ENCODE measurements around the gene PLAAT3. TPM values are rescaled to one million over a fixed set of nuclear protein-coding genes. Genes with fewer than 3 reads are reported as not detected.
"Not testable (repeated sequence)": the region's sequence is repeated elsewhere in the genome, so short reads cannot be mapped to it uniquely, and the experiment has no call there.

The PLAAT3 gene
- total RNA-seq, 1 experiment from 2014 or later = 0.69 TPM

DNA sequence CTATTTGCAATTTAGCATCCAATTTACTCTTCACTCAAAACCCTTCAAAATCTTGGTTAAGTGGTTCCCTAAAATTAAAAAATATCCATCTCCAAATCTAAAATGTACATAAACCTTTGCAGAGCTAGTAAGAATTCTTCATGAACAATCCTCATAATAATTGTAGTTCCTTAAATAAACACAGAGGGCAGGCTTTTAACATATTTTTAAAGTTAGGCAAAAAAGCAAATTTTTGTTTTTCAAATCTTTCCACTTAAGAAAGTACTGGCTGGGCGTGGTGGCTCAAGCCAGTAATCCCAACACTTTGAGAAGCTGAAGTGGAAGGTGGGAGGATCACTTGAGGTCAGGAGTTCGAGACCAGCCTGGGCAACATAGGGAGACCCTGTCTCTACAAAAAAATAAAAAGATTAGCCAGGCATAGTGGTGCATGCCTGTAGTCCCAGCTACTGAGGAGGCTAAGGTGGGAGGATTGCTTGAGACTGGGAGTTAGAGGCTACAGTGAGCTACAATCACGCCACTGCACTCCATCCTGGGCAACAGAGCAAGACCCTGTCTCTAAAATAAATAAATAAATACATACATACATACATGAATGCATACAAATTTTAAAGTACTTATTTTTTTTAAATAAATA is 25.1 kb upstream of the PLAAT3 start:
- Histone ChIP-seq H3K27ac (ENCODE audit: low read depth, low read length, poor library complexity, severe bottlenecking) (no peak overlapping the region), H3K36me3 (ENCODE audit: insufficient read depth, low read length, poor library complexity, severe bottlenecking) (peaks cover 57% of the 10 kb centered on the region), H3K9me3 (ENCODE audit: low read depth, low read length, poor library complexity, severe bottlenecking) (no peaks in the 10 kb centered on the region), H3K4me1 (ENCODE audit: insufficient read depth, low read length, poor library complexity, severe bottlenecking) (no peaks in the 10 kb centered on the region), H3K27me3 (replicated peaks; ENCODE audit: insufficient read depth, low read depth, low read length, poor library complexity) (no peaks in the 10 kb centered on the region), H3K4me3 (ENCODE audit: low read depth, low read length, poor library complexity, severe bottlenecking) (no peak overlapping the region)
- peak; percentile 48 for DNase-seq (ENCODE audit: low spot score)
- TF ChIP-seq, protein P1, sequence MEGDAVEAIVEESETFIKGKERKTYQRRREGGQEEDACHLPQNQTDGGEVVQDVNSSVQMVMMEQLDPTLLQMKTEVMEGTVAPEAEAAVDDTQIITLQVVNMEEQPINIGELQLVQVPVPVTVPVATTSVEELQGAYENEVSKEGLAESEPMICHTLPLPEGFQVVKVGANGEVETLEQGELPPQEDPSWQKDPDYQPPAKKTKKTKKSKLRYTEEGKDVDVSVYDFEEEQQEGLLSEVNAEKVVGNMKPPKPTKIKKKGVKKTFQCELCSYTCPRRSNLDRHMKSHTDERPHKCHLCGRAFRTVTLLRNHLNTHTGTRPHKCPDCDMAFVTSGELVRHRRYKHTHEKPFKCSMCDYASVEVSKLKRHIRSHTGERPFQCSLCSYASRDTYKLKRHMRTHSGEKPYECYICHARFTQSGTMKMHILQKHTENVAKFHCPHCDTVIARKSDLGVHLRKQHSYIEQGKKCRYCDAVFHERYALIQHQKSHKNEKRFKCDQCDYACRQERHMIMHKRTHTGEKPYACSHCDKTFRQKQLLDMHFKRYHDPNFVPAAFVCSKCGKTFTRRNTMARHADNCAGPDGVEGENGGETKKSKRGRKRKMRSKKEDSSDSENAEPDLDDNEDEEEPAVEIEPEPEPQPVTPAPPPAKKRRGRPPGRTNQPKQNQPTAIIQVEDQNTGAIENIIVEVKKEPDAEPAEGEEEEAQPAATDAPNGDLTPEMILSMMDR (conservative IDR thresholded peaks at IDR 0.05; ENCODE audit: low read depth, low read length) = peak; percentile 61; the same call in 1 of the 2 replicates
- no peak for TF ChIP-seq EZH2 (IDR thresholded peaks at IDR 0.05; ENCODE audit: borderline replicate concordance, low read depth, low read length, poor library complexity, severe bottlenecking)
- ChIA-PET CTCF (interaction anchor here (0.7 kb wide), 3 partner anchors 98 to 509 kb away, joined by 3 to 4 read pairs (median 4); no protein-coding TSS in a partner anchor), POLR2A (ENCODE audit: low non-redundant PET) (no interaction called here)
- BruUV-seq (replicated peaks) = no TSS peak
- intact Hi-C loops (cut with micrococcal nuclease; ENCODE audit: unreplicated experiment) = loop anchor here (2.0 to 5.0 kb wide), 2 partner anchors 99 to 602 kb away; no protein-coding TSS in a partner anchor

DNA sequence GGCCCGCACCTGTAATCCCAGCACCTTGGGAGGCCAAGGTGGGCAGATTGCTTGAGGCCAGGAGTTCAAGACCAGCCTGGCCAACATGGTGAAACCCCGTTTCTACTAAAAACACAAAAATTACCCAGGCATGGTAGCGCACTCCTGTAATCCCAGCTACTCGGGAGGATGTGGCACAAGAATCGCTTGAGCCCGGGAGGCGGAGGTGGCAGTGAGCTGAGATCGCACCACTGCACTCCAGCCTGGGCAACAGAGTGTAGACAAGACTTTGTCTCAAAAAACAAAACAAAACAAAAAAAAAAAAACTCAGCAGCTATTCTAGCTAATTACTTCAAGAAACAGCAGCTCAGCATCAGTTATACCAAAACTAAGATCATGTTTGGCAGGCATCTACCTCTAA is 24.2 kb upstream of the PLAAT3 start:
- H3K4me1 ChIP-seq (ENCODE audit: insufficient read depth, low read length, poor library complexity, severe bottlenecking); H3K4me3 ChIP-seq (ENCODE audit: low read depth, low read length, poor library complexity, severe bottlenecking); POLR2A ChIA-PET (ENCODE audit: low non-redundant PET); DNase-seq (ENCODE audit: low spot score); BruUV-seq (replicated peaks); H3K27ac ChIP-seq (ENCODE audit: low read depth, low read length, poor library complexity, severe bottlenecking); H3K27me3 ChIP-seq (replicated peaks; ENCODE audit: insufficient read depth, low read depth, low read length, poor library complexity); H3K9me3 ChIP-seq (ENCODE audit: low read depth, low read length, poor library complexity, severe bottlenecking): not testable (repeated sequence)
- CTCF ChIA-PET = interaction anchor here (0.7 kb wide), 2 partner anchors 99 to 100 kb away, joined by 3 to 4 read pairs; no protein-coding TSS in a partner anchor
- peaks cover 51% of the 10 kb centered on the region for H3K36me3 ChIP-seq (ENCODE audit: insufficient read depth, low read length, poor library complexity, severe bottlenecking)
- intact Hi-C loops (cut with micrococcal nuclease; ENCODE audit: unreplicated experiment) = loop anchor here (2.0 to 5.0 kb wide), 2 partner anchors 100 to 601 kb away; no protein-coding TSS in a partner anchor

DNA sequence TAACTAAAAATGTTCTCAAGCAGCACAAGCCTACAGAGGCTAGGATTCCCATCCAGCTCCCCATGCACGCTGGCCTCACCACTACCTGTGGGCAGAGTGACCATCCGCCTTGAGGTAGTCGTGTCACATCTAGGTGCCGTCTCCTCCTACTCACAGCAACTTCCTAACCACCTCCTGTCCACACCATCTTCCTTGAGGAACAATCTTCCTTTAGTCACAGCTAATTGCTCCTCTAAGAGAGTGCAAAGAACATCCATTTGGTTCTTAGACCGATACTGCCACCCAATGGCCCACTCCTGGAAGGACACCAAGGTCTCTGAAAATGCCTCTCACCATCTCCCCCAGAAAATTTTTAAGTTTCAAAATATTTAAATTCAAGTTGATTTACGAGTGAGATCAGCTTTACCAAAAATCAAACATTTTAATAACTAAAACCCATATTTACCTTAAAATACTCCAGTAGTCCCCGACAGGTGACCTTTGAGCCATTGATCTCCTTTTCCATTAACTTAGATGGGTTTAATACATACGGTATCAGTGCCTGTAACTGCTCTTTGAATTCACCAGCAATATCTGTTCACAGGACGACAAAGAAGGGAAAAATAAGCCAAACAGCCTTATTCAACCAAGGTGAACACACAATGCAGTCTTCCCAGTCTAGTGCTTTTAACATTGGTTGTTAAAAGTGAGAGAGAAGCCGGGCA is 21.7 kb upstream of the PLAAT3 start:
- intact Hi-C loops (cut with micrococcal nuclease; ENCODE audit: unreplicated experiment) = loop anchor here (1.0 to 5.0 kb wide), 2 partner anchors 157 to 599 kb away; no protein-coding TSS in a partner anchor
- no peaks in the 10 kb centered on the region for H3K9me3 ChIP-seq (ENCODE audit: low read depth, low read length, poor library complexity, severe bottlenecking)
- no peak overlapping the region for H3K27ac ChIP-seq (ENCODE audit: low read depth, low read length, poor library complexity, severe bottlenecking)
- DNase-seq (ENCODE audit: low spot score) = peak; percentile 83
- H3K27me3 ChIP-seq (replicated peaks; ENCODE audit: insufficient read depth, low read depth, low read length, poor library complexity) = no peaks in the 10 kb centered on the region
- BruUV-seq (replicated peaks) = no TSS peak
- H3K36me3 ChIP-seq (ENCODE audit: insufficient read depth, low read length, poor library complexity, severe bottlenecking) = peaks cover 51% of the 10 kb centered on the region
- TF ChIP-seq, protein P1 (conservative IDR thresholded peaks at IDR 0.05; ENCODE audit: low read depth, low read length) = peak; percentile 94
- TF ChIP-seq EZH2 (IDR thresholded peaks at IDR 0.05; ENCODE audit: borderline replicate concordance, low read depth, low read length, poor library complexity, severe bottlenecking) = no peak
- no peak overlapping the region for H3K4me3 ChIP-seq (ENCODE audit: low read depth, low read length, poor library complexity, severe bottlenecking)
- ChIA-PET POLR2A (ENCODE audit: low non-redundant PET) (interaction anchor here (0.7 kb wide), 1 partner anchor 27 kb away, joined by 3 read pairs; no protein-coding TSS in a partner anchor), CTCF (interaction anchor here (0.5 to 1.8 kb wide), 10 partner anchors 40 to 299 kb away, joined by 3 to 19 read pairs (median 4); no protein-coding TSS in a partner anchor)
- no peaks in the 10 kb centered on the region for H3K4me1 ChIP-seq (ENCODE audit: insufficient read depth, low read length, poor library complexity, severe bottlenecking)

Measured in A673 (cell line).